ENCODE data around the gene CYP2A7. TPM values are rescaled to one million over a fixed set of nuclear protein-coding genes. Genes with fewer than 3 reads are reported as not detected.
"Not testable (repeated sequence)": the region's sequence is repeated elsewhere in the genome, so short reads cannot be mapped to it uniquely, and the experiment has no call there.

Gene CYP2A7, protein sequence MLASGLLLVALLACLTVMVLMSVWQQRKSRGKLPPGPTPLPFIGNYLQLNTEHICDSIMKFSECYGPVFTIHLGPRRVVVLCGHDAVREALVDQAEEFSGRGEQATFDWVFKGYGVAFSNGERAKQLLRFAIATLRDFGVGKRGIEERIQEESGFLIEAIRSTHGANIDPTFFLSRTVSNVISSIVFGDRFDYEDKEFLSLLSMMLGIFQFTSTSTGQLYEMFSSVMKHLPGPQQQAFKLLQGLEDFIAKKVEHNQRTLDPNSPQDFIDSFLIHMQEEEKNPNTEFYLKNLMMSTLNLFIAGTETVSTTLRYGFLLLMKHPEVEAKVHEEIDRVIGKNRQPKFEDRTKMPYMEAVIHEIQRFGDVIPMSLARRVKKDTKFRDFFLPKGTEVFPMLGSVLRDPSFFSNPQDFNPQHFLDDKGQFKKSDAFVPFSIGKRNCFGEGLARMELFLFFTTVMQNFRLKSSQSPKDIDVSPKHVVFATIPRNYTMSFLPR
- total RNA-seq (2022) (not detected in 2 replicates), Bru-seq, nascent RNA (not detected), BruChase-seq, experiment 1, labeled RNA remaining after a 6-hour chase (not detected), BruChase-seq, experiment 2, labeled RNA remaining after a 2-hour chase (not detected)
- long read RNA-seq = 0 reads

GRCh38 chr19:40882062-40882461 lies at the start of gene CYP2A7:
Gene CYP2A7 (minus strand): TSS chr19:40882231. CDS start chr19:40882210, 21 bp downstream.
- H3K27me3 Mint-ChIP-seq (ENCODE audit: unreplicated experiment) = peaks cover 68% of the 10 kb centered on the region
- H3K4me1 Mint-ChIP-seq (ENCODE audit: low read depth, unreplicated experiment); H3K4me3 Mint-ChIP-seq (ENCODE audit: low read depth, unreplicated experiment); BruUV-seq (replicated peaks); H3K36me3 Mint-ChIP-seq (ENCODE audit: insufficient read depth, unreplicated experiment); DNase-seq; H3K27ac Mint-ChIP-seq (ENCODE audit: unreplicated experiment); CTCF ChIA-PET; H3K9me3 Mint-ChIP-seq (ENCODE audit: low read depth, unreplicated experiment); intact Hi-C loops (cut with micrococcal nuclease; ENCODE audit: unreplicated experiment): not testable (repeated sequence)

GRCh38 chr19:40930799-40931198 lies 48.8 kb upstream of the CYP2A7 start:
- intact Hi-C loops (cut with micrococcal nuclease; ENCODE audit: unreplicated experiment); H3K36me3 Mint-ChIP-seq (ENCODE audit: insufficient read depth, unreplicated experiment); H3K4me3 Mint-ChIP-seq (ENCODE audit: low read depth, unreplicated experiment); H3K9me3 Mint-ChIP-seq (ENCODE audit: low read depth, unreplicated experiment); H3K27ac Mint-ChIP-seq (ENCODE audit: unreplicated experiment); H3K27me3 Mint-ChIP-seq (ENCODE audit: unreplicated experiment); DNase-seq; BruUV-seq (replicated peaks): not testable (repeated sequence)
- peaks cover 17% of the 10 kb centered on the region for H3K4me1 Mint-ChIP-seq (ENCODE audit: low read depth, unreplicated experiment)
- CTCF ChIA-PET = interaction anchor here (0.6 kb wide), 1 partner anchor 292 kb away, joined by 8 read pairs; no protein-coding TSS in a partner anchor

DNA sequence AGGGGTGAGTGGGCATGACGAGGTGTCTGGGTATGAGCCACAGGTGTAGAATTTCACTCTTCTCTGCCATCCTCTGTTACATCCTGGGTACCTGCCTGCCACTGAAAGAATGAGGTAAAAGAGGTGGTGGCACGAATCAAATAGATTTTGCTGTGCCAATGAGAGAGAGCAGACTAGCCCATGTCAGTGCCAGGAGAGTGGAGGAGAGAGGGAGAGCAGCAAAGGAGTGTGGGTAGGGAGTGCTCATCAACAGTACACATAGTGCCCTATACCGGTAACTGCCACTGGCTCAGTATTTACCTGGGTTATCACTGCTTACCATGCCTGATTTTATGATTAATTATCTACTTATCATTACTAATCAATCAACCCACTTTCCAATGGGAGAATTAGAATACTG lies 47.9 kb upstream of the CYP2A7 start:
- BruUV-seq (replicated peaks); H3K27me3 Mint-ChIP-seq (ENCODE audit: unreplicated experiment): not testable (repeated sequence)

GRCh38 chr19:40928850-40929249 lies 46.8 kb upstream of the CYP2A7 start:
- intact Hi-C loops (cut with micrococcal nuclease; ENCODE audit: unreplicated experiment) = no loop called here
- no peak overlapping the region for H3K27ac Mint-ChIP-seq (ENCODE audit: unreplicated experiment)
- no peaks in the 10 kb centered on the region for H3K36me3 Mint-ChIP-seq (ENCODE audit: insufficient read depth, unreplicated experiment)
- peaks cover 27% of the 10 kb centered on the region for H3K4me1 Mint-ChIP-seq (ENCODE audit: low read depth, unreplicated experiment)
- BruUV-seq (replicated peaks) = no TSS peak
- H3K9me3 Mint-ChIP-seq (ENCODE audit: low read depth, unreplicated experiment) = peaks cover 2% of the 10 kb centered on the region
- no peak for DNase-seq
- no peaks in the 10 kb centered on the region for H3K27me3 Mint-ChIP-seq (ENCODE audit: unreplicated experiment)
- no peak for TF ChIP-seq CTCF (IDR thresholded peaks at IDR 0.05; ENCODE audit: unreplicated experiment)
- CTCF ChIA-PET = no interaction called here
- no peak overlapping the region for H3K4me3 Mint-ChIP-seq (ENCODE audit: low read depth, unreplicated experiment)

More for the DNA sequence above, 47.9 kb upstream of the CYP2A7 start:
- H3K36me3 Mint-ChIP-seq (ENCODE audit: insufficient read depth, unreplicated experiment); intact Hi-C loops (cut with micrococcal nuclease; ENCODE audit: unreplicated experiment); H3K9me3 Mint-ChIP-seq (ENCODE audit: low read depth, unreplicated experiment); H3K4me3 Mint-ChIP-seq (ENCODE audit: low read depth, unreplicated experiment); CTCF ChIA-PET; H3K27ac Mint-ChIP-seq (ENCODE audit: unreplicated experiment); DNase-seq: not testable (repeated sequence)
- peaks cover 17% of the 10 kb centered on the region for H3K4me1 Mint-ChIP-seq (ENCODE audit: low read depth, unreplicated experiment)

- peaks cover 40% of the 10 kb centered on the region for H3K4me1 Mint-ChIP-seq (ENCODE audit: low read depth, unreplicated experiment)
- H3K9me3 Mint-ChIP-seq (ENCODE audit: low read depth, unreplicated experiment) = peaks cover 2% of the 10 kb centered on the region
- no peaks in the 10 kb centered on the region for H3K27me3 Mint-ChIP-seq (ENCODE audit: unreplicated experiment)
- no peak for TF ChIP-seq CTCF (IDR thresholded peaks at IDR 0.05; ENCODE audit: unreplicated experiment)
- no peaks in the 10 kb centered on the region for H3K36me3 Mint-ChIP-seq (ENCODE audit: insufficient read depth, unreplicated experiment)
- no peak overlapping the region for H3K27ac Mint-ChIP-seq (ENCODE audit: unreplicated experiment)
- CTCF ChIA-PET = no interaction called here
- no peak for DNase-seq
- H3K4me3 Mint-ChIP-seq (ENCODE audit: low read depth, unreplicated experiment) = no peak overlapping the region
- intact Hi-C loops (cut with micrococcal nuclease; ENCODE audit: unreplicated experiment) = no loop called here
- no TSS peak for BruUV-seq (replicated peaks)
Measured at GRCh38 chr19:40927567-40927966, 45.5 kb upstream of the CYP2A7 start.

DNA sequence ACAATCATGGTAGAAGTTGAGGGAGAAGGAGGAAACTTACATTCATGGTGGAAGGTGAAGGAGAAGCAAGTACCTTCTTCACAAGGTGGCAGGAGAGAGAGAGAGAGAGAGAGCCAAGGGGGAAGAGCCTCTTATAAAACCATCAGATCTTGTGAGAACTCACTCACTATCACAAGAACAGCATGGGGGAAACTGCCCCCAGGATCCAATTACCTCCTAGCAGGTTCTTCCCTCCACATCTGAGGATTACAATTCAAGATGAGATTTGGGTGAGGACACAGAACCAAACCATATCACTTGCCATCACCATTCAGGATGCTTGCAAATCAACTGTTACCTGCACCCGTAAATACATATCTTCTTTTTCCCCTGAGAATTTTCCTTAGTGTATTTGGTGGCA lies 44.2 kb upstream of the CYP2A7 start:
- CTCF ChIA-PET = interaction anchor here (0.5 to 0.7 kb wide), 2 partner anchors 58 to 1604 kb away, joined by 3 read pairs; no protein-coding TSS in a partner anchor
- H3K4me3 Mint-ChIP-seq (ENCODE audit: low read depth, unreplicated experiment); H3K27ac Mint-ChIP-seq (ENCODE audit: unreplicated experiment); H3K9me3 Mint-ChIP-seq (ENCODE audit: low read depth, unreplicated experiment); BruUV-seq (replicated peaks); intact Hi-C loops (cut with micrococcal nuclease; ENCODE audit: unreplicated experiment); H3K27me3 Mint-ChIP-seq (ENCODE audit: unreplicated experiment); H3K36me3 Mint-ChIP-seq (ENCODE audit: insufficient read depth, unreplicated experiment); DNase-seq: not testable (repeated sequence)
- H3K4me1 Mint-ChIP-seq (ENCODE audit: low read depth, unreplicated experiment) = peaks cover 53% of the 10 kb centered on the region
